Naive thymus-derived CD4-positive, alpha-beta T cell (primary cell): ENCODE results near the gene OPRPN. TPM values are rescaled to one million over a fixed set of nuclear protein-coding genes. Genes with fewer than 3 reads are reported as not detected.

Experiments used
- ATAC-seq: fragments of 150-1000 bp; cut with Tn5 transposase; 2 replicates; pipeline ENCODE4 v1.10.0; 2021; ENCODE audit warnings: mild to moderate bottlenecking, moderate library complexity
- CTCF ChIA-PET: fragments of 350-600 bp; sonication (Branson Sonifier 250); formaldehyde crosslinking; loops from one replicate; lab custom pipeline; 2021; ENCODE audit warnings: antibody characterized with exemption; lab: Charles Lee
- POLR2A ChIA-PET: fragments of 350-600 bp; sonication (Branson Sonifier 250); formaldehyde crosslinking; loops from one replicate; lab custom pipeline; 2021; ENCODE audit warnings: antibody characterized with exemption, inconsistent platforms; lab: Charles Lee
- DNase-seq, 9 donors: peaks; one replicate each; pipeline versions ENCODE4 v3.0.0 to v3.0.0-alpha.2; 2020 to 2022; ENCODE audit warnings: mixed read lengths in 1 of 9
- H3K27ac ChIP-seq: one replicate; pipeline ENCODE4 v1.7.0; 2013; ENCODE audit warnings: mild to moderate bottlenecking, low read depth, low read length, moderate library complexity
- H3K27me3 ChIP-seq, 2 donors: one replicate each; pipeline ENCODE4 v1.7.0; 2013; ENCODE audit warnings: low read length in 2 of 2, mild to moderate bottlenecking in 2 of 2, moderate library complexity in 2 of 2; ENCODE audit not compliant: control insufficient read depth in 2 of 2, insufficient read depth in 2 of 2
- H3K36me3 ChIP-seq, 3 experiments: 1 replicate in 2 of 3; 2 replicates in 1 of 3; pipeline ENCODE4 v1.7.0; 2013; ENCODE audit warnings: low read length in 3 of 3, mild to moderate bottlenecking in 3 of 3, moderate library complexity in 1 of 3; ENCODE audit not compliant: insufficient read depth in 3 of 3, control insufficient read depth in 2 of 3
- H3K4me1 ChIP-seq, 2 donors: one replicate each; pipeline ENCODE4 v1.7.0; 2013; ENCODE audit warnings: low read length in 2 of 2, mild to moderate bottlenecking in 2 of 2, moderate library complexity in 1 of 2; ENCODE audit not compliant: control insufficient read depth in 2 of 2, insufficient read depth in 2 of 2
- H3K4me3 ChIP-seq: 2 replicates; pipeline ENCODE4 v1.7.0; 2013; ENCODE audit warnings: mild to moderate bottlenecking, low read length
- H3K9me3 ChIP-seq, 3 experiments: 1 replicate in 2 of 3; 2 replicates in 1 of 3; pipeline ENCODE4 v1.7.0; 2013; ENCODE audit warnings: low read length in 3 of 3; ENCODE audit not compliant: control insufficient read depth in 2 of 3
- H3K27ac Mint-ChIP-seq, 9 donors: one replicate each; pipeline ENCODE4 v1.8.0; 2020 to 2022; ENCODE audit warnings: mixed read lengths in 9 of 9, mild to moderate bottlenecking in 8 of 9, moderate library complexity in 5 of 9, inconsistent platforms in 2 of 9
- H3K27me3 Mint-ChIP-seq, 5 donors: one replicate each; pipeline ENCODE4 v1.8.0; 2021 to 2022; ENCODE audit warnings: mixed read lengths in 5 of 5, mild to moderate bottlenecking in 1 of 5
- H3K36me3 Mint-ChIP-seq, 5 donors: one replicate each; pipeline ENCODE4 v1.8.0; 2020 to 2022; ENCODE audit warnings: mixed read lengths in 5 of 5, mild to moderate bottlenecking in 3 of 5, inconsistent platforms in 1 of 5
- H3K4me1 Mint-ChIP-seq, 7 donors: one replicate each; pipeline ENCODE4 v1.8.0; 2020 to 2022; ENCODE audit warnings: mixed read lengths in 7 of 7, mild to moderate bottlenecking in 3 of 7, inconsistent platforms in 1 of 7
- H3K4me3 Mint-ChIP-seq, 10 donors: one replicate each; pipeline ENCODE4 v1.8.0; 2020 to 2022; ENCODE audit warnings: mild to moderate bottlenecking in 10 of 10, mixed read lengths in 10 of 10, moderate library complexity in 6 of 10, inconsistent platforms in 2 of 10
- H3K9me3 Mint-ChIP-seq, 11 donors: one replicate each; pipeline ENCODE4 v1.8.0; 2020 to 2022; ENCODE audit warnings: mixed read lengths in 11 of 11, mild to moderate bottlenecking in 4 of 11, inconsistent platforms in 1 of 11, moderate library complexity in 1 of 11
- intact Hi-C, 2 donors: fragments of 100-400 bp; cut with micrococcal nuclease; formaldehyde crosslinking; loops; one replicate each; pipeline ENCODE4 v1.15.1; 2023
- polyA plus RNA-seq, 2 donors: library from polyadenylated mRNA; unstranded; fragments of 300-500 nt; fragmentation: Illumina TruSeq; gene quantifications; one replicate each; pipeline ENCODE4 v1.2.3, GENCODE V29; 2021
- total RNA-seq, 6 experiments: library from RNA in 5 of 6; stranded (reverse) in 5 of 6; gene quantifications; 1 replicate in 5 of 6; 2 replicates in 1 of 6; pipeline ENCODE4 v1.2.3 and lab custom pipeline; 2021 to 2026

Gene OPRPN
- total and polyA plus RNA-seq, 7 experiments from 2014 or later, result not detected

DNA sequence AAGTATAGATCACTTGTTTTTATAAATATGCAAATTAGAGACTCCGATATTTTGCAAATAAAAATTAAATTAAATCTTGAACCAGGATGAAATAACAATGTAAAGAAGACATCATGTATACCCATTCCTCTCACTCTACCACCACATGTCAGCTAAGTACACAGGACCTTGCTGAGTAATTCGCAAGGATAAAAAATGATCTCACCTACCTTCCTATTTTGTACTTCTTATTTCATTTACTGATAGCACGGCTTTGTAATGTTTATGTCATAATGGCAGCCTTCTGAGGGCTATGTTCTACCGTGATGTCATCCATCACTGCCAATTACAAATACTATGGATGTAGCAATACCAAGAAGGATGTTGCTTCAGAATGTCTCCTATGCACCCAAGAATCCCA is 25.8 kb upstream of the OPRPN start:
- intact Hi-C loops, result no loop called here
- no peaks in the 10 kb centered on the region for H3K36me3 ChIP-seq
- Mint-ChIP-seq H3K4me3 (no peak overlapping the region), H3K27me3 (peaks cover 0 to 11% (median 0%) of the 10 kb centered on the region in 5 donors), H3K9me3 (peaks cover 0 to 4% (median 0%) of the 10 kb centered on the region in 11 donors), H3K27ac (no peak overlapping the region), H3K36me3 (no peaks in the 10 kb centered on the region), H3K4me1 (no peaks in the 10 kb centered on the region)
- no peaks in the 10 kb centered on the region for H3K9me3 ChIP-seq
- no peak for DNase-seq
- no peaks in the 10 kb centered on the region for H3K27me3 ChIP-seq
- no peaks in the 10 kb centered on the region for H3K4me1 ChIP-seq
- POLR2A ChIA-PET, result no interaction called here
- H3K4me3 ChIP-seq, result no peak overlapping the region
- ATAC-seq, result no peak
- CTCF ChIA-PET, result no interaction called here
- H3K27ac ChIP-seq, result no peak overlapping the region

DNA sequence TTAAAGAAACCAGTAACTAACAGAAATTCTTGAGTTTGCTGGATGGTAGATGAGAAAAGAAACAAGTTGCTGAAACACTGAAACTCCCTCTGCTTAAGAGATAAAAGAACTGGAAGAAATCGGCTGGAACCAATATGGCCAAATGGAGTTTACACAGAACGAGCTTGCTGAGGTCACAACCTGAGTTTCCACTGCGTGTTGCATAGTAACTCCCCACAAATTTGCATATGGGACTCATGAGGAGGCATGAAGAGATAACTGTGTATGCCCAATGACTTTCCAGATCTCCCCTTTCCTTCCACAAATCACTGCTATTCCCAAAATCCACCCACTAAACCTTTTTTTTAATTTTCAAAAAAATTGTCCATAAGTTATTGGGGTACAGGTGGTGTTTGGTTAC is 25.0 kb upstream of the OPRPN start:
- H3K27ac Mint-ChIP-seq, result no peak overlapping the region
- POLR2A ChIA-PET, result no interaction called here
- peaks cover 0 to 4% (median 0%) of the 10 kb centered on the region in 11 donors for H3K9me3 Mint-ChIP-seq
- no peak overlapping the region for H3K27ac ChIP-seq
- H3K27me3 ChIP-seq, result no peaks in the 10 kb centered on the region
- CTCF ChIA-PET, result no interaction called here
- H3K4me3 Mint-ChIP-seq, result no peak overlapping the region
- ATAC-seq, result no peak
- H3K4me1 ChIP-seq, result no peaks in the 10 kb centered on the region
- no peaks in the 10 kb centered on the region for H3K4me1 Mint-ChIP-seq
- no peaks in the 10 kb centered on the region for H3K36me3 ChIP-seq
- H3K27me3 Mint-ChIP-seq, result peaks cover 0 to 11% (median 0%) of the 10 kb centered on the region in 5 donors
- no peaks in the 10 kb centered on the region for H3K9me3 ChIP-seq
- intact Hi-C loops, result no loop called here
- no peak for DNase-seq
- H3K4me3 ChIP-seq, result no peak overlapping the region
- no peaks in the 10 kb centered on the region for H3K36me3 Mint-ChIP-seq

DNA sequence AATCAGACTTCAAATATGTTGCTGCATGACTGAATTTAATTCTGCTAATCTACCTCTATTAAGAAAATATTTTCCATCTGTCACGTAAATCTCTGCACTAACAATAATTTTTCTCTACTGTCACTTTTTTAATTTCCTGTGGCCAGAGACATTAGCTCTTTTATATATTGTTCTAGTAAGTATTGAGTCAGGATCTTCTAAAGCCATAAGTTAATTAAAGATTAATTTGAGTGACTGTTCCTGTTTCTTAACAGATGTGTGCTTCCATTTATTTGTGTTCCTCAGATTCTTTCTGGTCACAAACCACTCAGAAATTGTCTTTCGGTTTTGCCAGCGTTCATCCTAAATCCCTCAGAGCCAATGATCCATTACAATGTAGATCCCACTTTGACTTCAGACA is 17.2 kb upstream of the OPRPN start:
- Mint-ChIP-seq H3K4me3 (no peak overlapping the region), H3K36me3 (no peaks in the 10 kb centered on the region), H3K4me1 (no peaks in the 10 kb centered on the region), H3K27me3 (peaks cover 0 to 4% (median 0%) of the 10 kb centered on the region in 5 donors), H3K27ac (no peak overlapping the region), H3K9me3 (peaks cover 0 to 2% (median 0%) of the 10 kb centered on the region in 11 donors)
- intact Hi-C loops, result no loop called here
- H3K27ac ChIP-seq, result no peak overlapping the region
- no peak for ATAC-seq
- ChIA-PET POLR2A (no interaction called here), CTCF (no interaction called here)
- H3K27me3 ChIP-seq, result no peaks in the 10 kb centered on the region
- DNase-seq, result no peak
- no peak overlapping the region for H3K4me3 ChIP-seq
- no peaks in the 10 kb centered on the region for H3K9me3 ChIP-seq
- H3K4me1 ChIP-seq, result no peaks in the 10 kb centered on the region
- no peaks in the 10 kb centered on the region for H3K36me3 ChIP-seq

DNA sequence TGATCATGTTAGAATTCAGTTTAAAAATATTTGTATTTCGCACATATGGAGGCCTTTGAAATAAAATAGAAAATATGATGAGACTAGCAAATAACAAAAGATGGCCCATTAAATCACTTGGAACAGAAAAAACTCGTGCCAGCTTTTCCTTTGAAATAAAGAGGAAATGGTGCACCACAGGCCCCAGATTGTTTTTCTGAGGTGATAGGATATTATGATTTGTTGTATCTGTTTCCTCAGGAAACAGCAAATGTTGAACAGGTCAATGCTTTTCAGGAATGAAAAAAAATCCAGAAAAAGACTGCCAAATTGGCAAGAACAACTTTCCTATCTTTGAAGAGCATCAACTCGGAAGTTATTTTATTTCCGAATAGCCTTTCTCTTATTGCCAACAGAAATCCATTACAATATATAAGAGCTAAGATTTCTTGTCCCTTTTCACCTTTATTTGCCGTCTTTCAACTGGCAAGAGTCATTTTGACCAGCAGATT is 15.0 kb upstream of the OPRPN start, which contains the start of gene SMR3B:
Gene SMR3B, plus strand, starts transcription at position 441 of the 491 bp plus-strand sequence. CDS start 1,380 bp downstream, outside the sequence.
- POLR2A ChIA-PET, result no interaction called here

DNA sequence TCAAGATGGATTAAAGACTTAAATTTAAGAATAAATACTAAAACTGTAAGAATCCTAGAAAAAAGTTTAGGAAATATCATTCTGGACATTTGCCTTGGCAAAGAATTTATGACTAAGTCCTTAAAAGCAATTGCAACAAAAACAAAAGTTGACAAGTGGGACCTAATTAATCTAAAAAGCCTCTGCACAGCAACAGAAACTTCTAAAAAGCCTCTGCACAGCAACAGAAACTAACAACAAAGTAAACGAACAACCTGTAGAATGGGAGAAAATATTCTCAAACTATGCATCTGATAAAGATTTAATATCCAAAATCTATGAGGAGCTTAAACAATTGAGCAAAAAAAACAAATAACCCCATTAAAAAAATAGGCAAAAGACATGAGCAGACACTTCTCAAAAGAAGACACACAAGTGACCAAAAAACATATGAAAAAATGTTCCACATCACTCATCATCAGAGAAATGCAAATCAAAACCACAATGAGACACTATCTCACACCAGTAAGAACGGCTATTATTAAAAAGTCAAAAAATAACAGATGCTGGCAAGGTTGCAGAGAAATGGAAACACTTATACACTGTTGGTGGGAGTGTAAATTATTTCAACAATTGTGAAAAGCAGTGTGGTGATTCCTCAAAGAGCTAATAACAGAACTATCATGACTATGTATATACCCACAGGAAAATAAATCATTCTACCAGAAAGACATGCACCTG is 5.5 kb upstream of the OPRPN start:
- CTCF ChIA-PET, result no interaction called here

More for the DNA sequence above, 15.0 kb upstream of the OPRPN start, which contains the start of gene SMR3B:
- H3K36me3 Mint-ChIP-seq, result no peaks in the 10 kb centered on the region
- H3K9me3 ChIP-seq, result no peaks in the 10 kb centered on the region
- no peak within 1 kb of the TSS for H3K4me3 Mint-ChIP-seq
- intact Hi-C loops, result no loop called here
- H3K27me3 Mint-ChIP-seq, result no peaks in the 10 kb centered on the region
- H3K4me1 ChIP-seq, result no peaks in the 10 kb centered on the region
- CTCF ChIA-PET, result no interaction called here
- DNase-seq, result no peak
- no peaks in the 10 kb centered on the region for H3K27me3 ChIP-seq
- ATAC-seq, result no peak
- no peak within 1 kb of the TSS for H3K27ac ChIP-seq
- no peak within 1 kb of the TSS for H3K4me3 ChIP-seq
- no peaks in the 10 kb centered on the region for H3K4me1 Mint-ChIP-seq
- H3K27ac Mint-ChIP-seq, result no peak within 1 kb of the TSS
- H3K9me3 Mint-ChIP-seq, result peaks cover 0 to 4% (median 0%) of the 10 kb centered on the region in 11 donors
- no peaks in the 10 kb centered on the region for H3K36me3 ChIP-seq

DNA sequence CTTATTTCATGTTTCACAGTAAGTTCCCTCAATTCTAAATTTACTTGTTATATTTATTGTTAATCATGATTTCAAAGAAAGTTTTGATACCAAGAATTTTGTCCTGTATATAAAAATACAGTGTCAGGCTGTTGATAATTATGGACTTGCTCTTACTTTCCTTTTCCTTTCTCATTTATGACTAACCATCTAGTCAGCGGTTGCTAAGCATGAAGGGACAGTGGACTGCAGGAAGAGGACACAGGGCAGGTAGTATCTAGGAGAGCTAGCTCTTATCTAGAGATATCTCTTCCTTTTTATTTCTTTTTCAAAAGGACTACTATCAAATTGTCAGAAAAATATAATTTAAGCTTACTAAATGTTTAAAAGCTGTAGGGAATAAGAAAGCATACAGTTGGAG is 1.6 kb downstream of the OPRPN start:
- Mint-ChIP-seq H3K4me1 (no peaks in the 10 kb centered on the region), H3K27me3 (peaks cover 0 to 5% (median 0%) of the 10 kb centered on the region in 5 donors), H3K4me3 (no peak overlapping the region), H3K36me3 (no peaks in the 10 kb centered on the region), H3K9me3 (peaks cover 0 to 3% (median 0%) of the 10 kb centered on the region in 11 donors), H3K27ac (no peak overlapping the region)
- H3K27me3 ChIP-seq, result no peaks in the 10 kb centered on the region
- ChIA-PET POLR2A (no interaction called here), CTCF (no interaction called here)
- H3K4me3 ChIP-seq, result no peak overlapping the region
- no peaks in the 10 kb centered on the region for H3K4me1 ChIP-seq
- H3K9me3 ChIP-seq, result no peaks in the 10 kb centered on the region
- ATAC-seq (no peak), DNase-seq (no peak)
- intact Hi-C loops, result no loop called here
- no peaks in the 10 kb centered on the region for H3K36me3 ChIP-seq
- no peak overlapping the region for H3K27ac ChIP-seq

More for the DNA sequence above, 5.5 kb upstream of the OPRPN start:
- Mint-ChIP-seq H3K27me3 (peaks cover 0 to 5% (median 4%) of the 10 kb centered on the region in 5 donors), H3K27ac (no peak overlapping the region), H3K36me3 (no peaks in the 10 kb centered on the region), H3K4me3 (no peak overlapping the region), H3K4me1 (peaks cover 0 to 2% (median 0%) of the 10 kb centered on the region in 7 donors), H3K9me3 (peaks cover 0 to 7% (median 0%) of the 10 kb centered on the region in 11 donors)
- H3K9me3 ChIP-seq, result no peaks in the 10 kb centered on the region
- H3K4me3 ChIP-seq, result no peak overlapping the region
- no peaks in the 10 kb centered on the region for H3K27me3 ChIP-seq
- intact Hi-C loops, result no loop called here
- H3K36me3 ChIP-seq, result no peaks in the 10 kb centered on the region
- ATAC-seq (no peak), DNase-seq (no peak)
- no peak overlapping the region for H3K27ac ChIP-seq
- no peaks in the 10 kb centered on the region for H3K4me1 ChIP-seq
- POLR2A ChIA-PET, result no interaction called here

DNA sequence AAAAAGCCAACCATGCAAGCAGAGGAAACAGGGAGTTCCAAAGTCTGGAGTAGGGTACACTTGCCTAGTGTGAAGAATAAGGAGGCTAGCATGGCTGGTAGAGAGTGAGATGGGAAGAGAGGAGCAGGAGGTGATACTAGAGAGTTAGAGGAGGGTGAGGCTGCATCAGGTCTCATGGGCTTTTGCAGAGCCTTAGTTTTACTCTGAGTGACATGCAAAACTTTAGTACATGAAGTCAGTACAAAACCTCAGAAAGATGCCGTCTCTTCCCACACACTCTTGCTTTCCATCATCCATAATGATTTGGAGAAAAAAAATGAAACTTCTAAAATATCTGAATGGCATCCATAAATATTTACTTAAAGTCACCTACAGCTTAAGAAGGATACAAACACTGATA is 5.0 kb downstream of the OPRPN start:
- Histone ChIP-seq H3K27ac (no peak overlapping the region), H3K27me3 (no peaks in the 10 kb centered on the region), H3K36me3 (no peaks in the 10 kb centered on the region), H3K9me3 (no peaks in the 10 kb centered on the region), H3K4me1 (no peaks in the 10 kb centered on the region), H3K4me3 (no peak overlapping the region)
- ChIA-PET CTCF (no interaction called here), POLR2A (no interaction called here)
- no peaks in the 10 kb centered on the region for H3K4me1 Mint-ChIP-seq
- H3K27ac Mint-ChIP-seq, result no peak overlapping the region
- H3K9me3 Mint-ChIP-seq, result peaks cover 0 to 5% (median 0%) of the 10 kb centered on the region in 11 donors
- no peak for DNase-seq
- ATAC-seq, result no peak
- no peaks in the 10 kb centered on the region for H3K36me3 Mint-ChIP-seq
- intact Hi-C loops, result no loop called here
- H3K4me3 Mint-ChIP-seq, result no peak overlapping the region
- peaks cover 0 to 7% (median 0%) of the 10 kb centered on the region in 5 donors for H3K27me3 Mint-ChIP-seq
